ENCODE measurements around the gene LAMC2.

- no peak for TF ChIP-seq CTCF (IDR thresholded peaks at IDR 0.05; ENCODE audit: low read length)
- no peak for TF ChIP-seq EZH2 (optimal IDR thresholded peaks at IDR 0.05; ENCODE audit: low read depth, low read length)
These were observed 61.4 kb downstream of the LAMC2 start for GRCh38 chr1:183247484-183247883.

All from MM.1S (cell line).